ENCODE results near the gene ZGPAT.
"Not testable (repeated sequence)": the region's sequence is repeated elsewhere in the genome, so short reads cannot be mapped to it uniquely, and the experiment has no call there.

ZGPAT gene

GRCh38 chr20:63755933-63756647, 48.3 kb downstream of the ZGPAT start:
- DNase-seq (ENCODE audit: low read depth in 2 of 2, low spot score in 1 of 2) = no peak

- no peak for DNase-seq (ENCODE audit: low read depth in 2 of 2, low spot score in 1 of 2)
Observed at GRCh38 chr20:63756648-63756991, 48.8 kb downstream of the ZGPAT start.

- no peak for DNase-seq (ENCODE audit: low read depth in 2 of 2, low spot score in 1 of 2)
Observed at GRCh38 chr20:63758152-63758551, 50.3 kb downstream of the ZGPAT start.

GRCh38 chr20:63759377-63759901, 51.6 kb downstream of the ZGPAT start:
- no peak for DNase-seq (ENCODE audit: low read depth in 2 of 2, low spot score in 1 of 2)

- DNase-seq (ENCODE audit: low read depth in 2 of 2, low spot score in 1 of 2) = no peak
Observed at GRCh38 chr20:63765082-63765873, 57.4 kb downstream of the ZGPAT start.

GRCh38 chr20:63765902-63766301, 58.1 kb downstream of the ZGPAT start:
- no peak for DNase-seq (ENCODE audit: low read depth in 2 of 2, low spot score in 1 of 2)

- no peak for DNase-seq (ENCODE audit: low read depth in 2 of 2, low spot score in 1 of 2)
Observed at GRCh38 chr20:63766695-63767426, 59.0 kb downstream of the ZGPAT start.

- DNase-seq (ENCODE audit: low read depth in 2 of 2, low spot score in 1 of 2) = no peak
Observed at GRCh38 chr20:63767456-63767855, 59.6 kb downstream of the ZGPAT start.

GRCh38 chr20:63767886-63768285, 60.0 kb downstream of the ZGPAT start:
- DNase-seq (ENCODE audit: low read depth in 2 of 2, low spot score in 1 of 2) = no peak

- DNase-seq (ENCODE audit: low read depth in 2 of 2, low spot score in 1 of 2) = no peak
Observed at GRCh38 chr20:63768591-63769515, 61.0 kb downstream of the ZGPAT start.

- no peak for DNase-seq (ENCODE audit: low read depth in 2 of 2, low spot score in 1 of 2)
Observed at GRCh38 chr20:63769891-63770474, 62.1 kb downstream of the ZGPAT start.

- no peak for DNase-seq (ENCODE audit: low read depth in 2 of 2, low spot score in 1 of 2)
Observed at GRCh38 chr20:63771046-63771707, 63.3 kb downstream of the ZGPAT start.

GRCh38 chr20:63772781-63773518, 65.1 kb downstream of the ZGPAT start:
- no peak for DNase-seq (ENCODE audit: low read depth in 2 of 2, low spot score in 1 of 2)

- no peak for DNase-seq (ENCODE audit: low read depth in 2 of 2, low spot score in 1 of 2)
Observed at GRCh38 chr20:63773571-63774241, 65.9 kb downstream of the ZGPAT start.

GRCh38 chr20:63774306-63774705, 66.5 kb downstream of the ZGPAT start:
- DNase-seq (ENCODE audit: low read depth in 2 of 2, low spot score in 1 of 2) = no peak

GRCh38 chr20:63775096-63775978, 67.5 kb downstream of the ZGPAT start:
- no peak for DNase-seq (ENCODE audit: low read depth in 2 of 2, low spot score in 1 of 2)

- not testable (repeated sequence) for DNase-seq (ENCODE audit: low read depth in 2 of 2, low spot score in 1 of 2)
Observed at GRCh38 chr20:63776875-63777274, 69.0 kb downstream of the ZGPAT start.

- no peak for DNase-seq (ENCODE audit: low read depth in 2 of 2, low spot score in 1 of 2)
Observed at GRCh38 chr20:63777614-63778013, 69.8 kb downstream of the ZGPAT start.
